PFSK-1 (cell line): ENCODE results near the gene HTR1E.

Experiments used
- FOXP2 ChIP-seq: optimal IDR thresholded peaks from 2 replicates; pipeline ENCODE3; 2011; ENCODE audit warnings: borderline replicate concordance, control low read depth, inconsistent platforms; ENCODE audit not compliant: insufficient read depth; ENCODE audit errors: extremely low read length, extremely low read depth
- POLR2AphosphoS5 ChIP-seq: IDR thresholded peaks from 2 replicates; pipeline ENCODE4 v1.6.1; 2012; ENCODE audit warnings: low read depth, mild to moderate bottlenecking, control low read depth, low read length, moderate library complexity
- SIN3A ChIP-seq: IDR thresholded peaks from 2 replicates; pipeline ENCODE4 v1.6.1; 2012; ENCODE audit warnings: mild to moderate bottlenecking, low read length, moderate library complexity, borderline replicate concordance; ENCODE audit not compliant: insufficient read depth
- TAF1 ChIP-seq: IDR thresholded peaks from 2 replicates; pipeline ENCODE4 v1.6.1; 2012; ENCODE audit warnings: low read length, control low read depth, borderline replicate concordance; ENCODE audit not compliant: insufficient read depth
- TF ChIP-seq, protein P1 (sequence below), 2 experiments: IDR thresholded peaks; 2 replicates each; pipeline versions ENCODE4 v1.6.1 to v1.8.0; 2011 to 2012; ENCODE audit warnings: low read depth in 2 of 2, low read length in 2 of 2, control low read depth in 1 of 2, inconsistent platforms in 1 of 2, mild to moderate bottlenecking in 1 of 2, moderate library complexity in 1 of 2; ENCODE audit not compliant: insufficient read depth in 1 of 2

The HTR1E gene

DNA sequence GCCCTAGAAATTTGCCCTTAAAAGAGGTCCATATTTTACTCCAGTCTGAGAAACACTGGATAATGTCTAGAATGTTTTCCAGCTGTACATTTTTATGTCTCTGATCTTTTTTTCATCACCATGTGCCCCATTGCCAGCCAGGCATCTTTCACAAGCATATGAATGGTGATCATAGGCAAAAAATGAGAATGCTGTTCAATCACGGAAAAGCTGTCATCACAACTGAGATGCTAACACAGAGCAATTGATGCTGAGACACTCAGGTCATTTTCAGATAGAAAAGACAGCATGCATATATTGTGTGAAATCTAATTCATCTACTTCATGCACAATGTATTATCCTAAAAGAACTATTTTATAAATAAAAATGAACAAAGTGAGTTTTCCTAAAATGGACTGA is 116.0 kb downstream of the HTR1E start:
- TF ChIP-seq, protein P1, sequence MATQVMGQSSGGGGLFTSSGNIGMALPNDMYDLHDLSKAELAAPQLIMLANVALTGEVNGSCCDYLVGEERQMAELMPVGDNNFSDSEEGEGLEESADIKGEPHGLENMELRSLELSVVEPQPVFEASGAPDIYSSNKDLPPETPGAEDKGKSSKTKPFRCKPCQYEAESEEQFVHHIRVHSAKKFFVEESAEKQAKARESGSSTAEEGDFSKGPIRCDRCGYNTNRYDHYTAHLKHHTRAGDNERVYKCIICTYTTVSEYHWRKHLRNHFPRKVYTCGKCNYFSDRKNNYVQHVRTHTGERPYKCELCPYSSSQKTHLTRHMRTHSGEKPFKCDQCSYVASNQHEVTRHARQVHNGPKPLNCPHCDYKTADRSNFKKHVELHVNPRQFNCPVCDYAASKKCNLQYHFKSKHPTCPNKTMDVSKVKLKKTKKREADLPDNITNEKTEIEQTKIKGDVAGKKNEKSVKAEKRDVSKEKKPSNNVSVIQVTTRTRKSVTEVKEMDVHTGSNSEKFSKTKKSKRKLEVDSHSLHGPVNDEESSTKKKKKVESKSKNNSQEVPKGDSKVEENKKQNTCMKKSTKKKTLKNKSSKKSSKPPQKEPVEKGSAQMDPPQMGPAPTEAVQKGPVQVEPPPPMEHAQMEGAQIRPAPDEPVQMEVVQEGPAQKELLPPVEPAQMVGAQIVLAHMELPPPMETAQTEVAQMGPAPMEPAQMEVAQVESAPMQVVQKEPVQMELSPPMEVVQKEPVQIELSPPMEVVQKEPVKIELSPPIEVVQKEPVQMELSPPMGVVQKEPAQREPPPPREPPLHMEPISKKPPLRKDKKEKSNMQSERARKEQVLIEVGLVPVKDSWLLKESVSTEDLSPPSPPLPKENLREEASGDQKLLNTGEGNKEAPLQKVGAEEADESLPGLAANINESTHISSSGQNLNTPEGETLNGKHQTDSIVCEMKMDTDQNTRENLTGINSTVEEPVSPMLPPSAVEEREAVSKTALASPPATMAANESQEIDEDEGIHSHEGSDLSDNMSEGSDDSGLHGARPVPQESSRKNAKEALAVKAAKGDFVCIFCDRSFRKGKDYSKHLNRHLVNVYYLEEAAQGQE (IDR thresholded peaks at IDR 0.05; ENCODE audit: insufficient read depth in 1 of 2, low read depth in 2 of 2, low read length in 2 of 2), result no peak
- TF ChIP-seq POLR2AphosphoS5, result no peak
- no peak for TF ChIP-seq TAF1
- TF ChIP-seq SIN3A, result no peak
- TF ChIP-seq FOXP2, result no peak

- TF ChIP-seq TAF1 (no peak), POLR2AphosphoS5 (no peak), SIN3A (no peak), FOXP2 (no peak)
- TF ChIP-seq, protein P1 (IDR thresholded peaks at IDR 0.05; ENCODE audit: insufficient read depth in 1 of 2, low read depth in 2 of 2, low read length in 2 of 2), result no peak
These were observed 117.0 kb downstream of the HTR1E start for GRCh38 chr6:87054143-87054833.

GRCh38 chr6:87059943-87060342 is 122.6 kb downstream of the HTR1E start:
- TF ChIP-seq SIN3A (no peak), POLR2AphosphoS5 (no peak), TAF1 (no peak), FOXP2 (no peak)
- TF ChIP-seq, protein P1 (IDR thresholded peaks at IDR 0.05; ENCODE audit: insufficient read depth in 1 of 2, low read depth in 2 of 2, low read length in 2 of 2), result no peak

- TF ChIP-seq SIN3A (no peak), TAF1 (no peak), FOXP2 (no peak)
These were observed 127.8 kb downstream of the HTR1E start for GRCh38 chr6:87065117-87065516.
